Measurements from ENCODE around the gene KRT84.

DNA sequence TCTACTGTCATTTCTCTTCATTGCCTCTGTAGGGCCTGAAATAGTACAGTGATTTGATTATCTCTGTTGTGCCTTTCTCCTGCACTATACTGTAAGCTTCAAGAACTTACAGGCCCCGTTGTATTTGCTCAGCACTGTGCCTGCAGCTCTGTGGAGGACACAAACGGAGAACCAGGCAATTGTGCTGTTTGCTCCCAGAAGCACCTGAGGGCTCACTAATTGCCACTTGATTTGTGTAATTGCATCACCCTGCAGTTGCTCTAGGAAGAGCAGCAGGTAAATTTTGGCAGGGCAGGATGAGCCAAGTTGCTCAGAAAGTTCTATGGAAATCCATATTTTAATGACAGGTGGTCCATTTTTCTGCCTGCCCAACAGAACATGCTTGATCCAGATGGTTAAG is 32.3 kb upstream of the KRT84 start:
- no peak for TF ChIP-seq POLR2A (IDR thresholded peaks at IDR 0.05; ENCODE audit: low read length)
- no peak for TF ChIP-seq GATA1 (IDR thresholded peaks at IDR 0.05; ENCODE audit: low read depth, low read length)
